ENCODE data around the gene TM2D3.

GRCh38 chr15:101599091-101599490, 53.1 kb downstream of the TM2D3 start:
- TF ChIP-seq CTCF (IDR thresholded peaks at IDR 0.05) (no peak), POLR2A (IDR thresholded peaks at IDR 0.05) (no peak)

All from adrenal gland (tissue), 5 donors.